HG02938 (cell line): ENCODE data around the gene CTNS.

Experiments used
- ATAC-seq: cut with Tn5 transposase; IDR thresholded peaks from one replicate; pipeline ENCODE4 v1.9.1; 2021; ENCODE audit warnings: mild to moderate bottlenecking, moderate library complexity; ENCODE audit not compliant: unreplicated experiment

CTNS gene

DNA sequence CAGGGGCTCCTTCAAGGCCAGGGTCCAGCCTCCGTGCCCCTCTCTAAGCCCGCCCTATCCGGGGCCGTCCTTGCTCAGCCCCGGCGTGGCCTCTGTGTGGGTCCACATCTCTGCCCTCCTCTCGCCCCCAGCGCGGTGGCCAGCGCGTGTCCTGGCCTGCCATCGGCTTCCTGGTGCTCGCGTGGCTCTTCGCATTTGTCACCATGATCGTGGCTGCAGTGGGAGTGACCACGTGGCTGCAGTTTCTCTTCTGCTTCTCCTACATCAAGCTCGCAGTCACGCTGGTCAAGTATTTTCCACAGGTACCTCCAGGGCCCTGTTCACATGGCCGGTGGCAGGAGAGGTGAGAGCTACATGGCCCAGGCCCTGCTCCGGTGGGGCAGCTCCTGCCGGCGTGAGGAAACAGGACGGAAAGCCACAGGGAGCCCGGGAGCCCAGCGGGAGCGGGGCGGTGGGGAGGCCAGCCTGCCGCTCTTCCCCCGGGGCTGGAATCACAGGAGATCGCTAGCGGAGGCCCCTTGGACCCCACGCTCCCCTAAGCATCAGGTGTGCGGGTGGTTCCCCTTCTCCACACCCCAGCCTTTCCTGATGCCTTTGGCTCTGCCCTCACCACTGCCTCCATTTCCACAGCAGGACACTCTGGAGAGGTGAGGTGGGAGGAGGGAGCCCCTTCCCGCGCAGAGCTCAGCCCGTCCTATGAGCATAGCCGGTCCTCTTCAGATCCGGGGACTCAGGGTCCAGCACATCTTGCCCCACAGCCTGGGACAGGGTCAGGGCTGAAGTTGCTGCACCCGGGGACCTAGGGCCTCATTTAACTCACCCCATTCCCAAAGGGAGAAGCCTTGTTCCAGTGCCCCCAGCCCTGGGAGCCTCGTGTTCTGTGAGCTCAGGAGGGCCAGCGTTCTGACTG is 21.6 kb downstream of the CTNS start:
- no peak for ATAC-seq

DNA sequence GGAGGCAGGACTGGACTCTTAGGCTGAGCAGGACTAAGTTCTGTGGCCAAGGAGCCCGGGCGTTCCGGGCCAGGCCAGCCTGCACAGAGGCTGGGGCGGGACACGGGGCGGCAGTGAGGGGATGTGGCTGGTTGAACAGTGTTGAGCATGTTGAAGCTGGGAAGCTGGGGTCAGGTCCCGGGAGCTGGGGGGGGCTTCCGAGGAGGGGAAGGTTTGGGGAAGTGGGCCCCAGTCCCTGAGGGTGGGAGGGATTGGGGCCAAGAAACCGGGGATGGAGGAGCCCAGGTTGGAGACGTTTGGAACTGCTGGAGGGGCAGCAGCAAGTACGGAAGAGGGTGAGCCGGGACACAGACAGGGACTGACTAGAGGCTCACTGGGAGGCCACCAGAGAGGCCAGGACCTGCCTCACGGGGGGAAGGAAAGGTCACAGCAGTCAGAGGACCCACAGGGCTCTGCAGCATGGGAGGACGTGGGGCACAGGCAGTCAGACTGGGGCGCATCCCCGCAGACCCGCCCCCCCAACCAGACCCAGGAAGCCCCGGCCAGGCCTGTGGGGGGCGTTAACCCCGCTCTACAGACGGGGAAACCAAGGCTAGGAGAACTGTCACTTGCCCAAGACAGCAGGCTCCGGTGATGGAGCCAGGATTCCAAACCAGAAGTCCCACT is 22.4 kb downstream of the CTNS start:
- ATAC-seq: no peak

DNA sequence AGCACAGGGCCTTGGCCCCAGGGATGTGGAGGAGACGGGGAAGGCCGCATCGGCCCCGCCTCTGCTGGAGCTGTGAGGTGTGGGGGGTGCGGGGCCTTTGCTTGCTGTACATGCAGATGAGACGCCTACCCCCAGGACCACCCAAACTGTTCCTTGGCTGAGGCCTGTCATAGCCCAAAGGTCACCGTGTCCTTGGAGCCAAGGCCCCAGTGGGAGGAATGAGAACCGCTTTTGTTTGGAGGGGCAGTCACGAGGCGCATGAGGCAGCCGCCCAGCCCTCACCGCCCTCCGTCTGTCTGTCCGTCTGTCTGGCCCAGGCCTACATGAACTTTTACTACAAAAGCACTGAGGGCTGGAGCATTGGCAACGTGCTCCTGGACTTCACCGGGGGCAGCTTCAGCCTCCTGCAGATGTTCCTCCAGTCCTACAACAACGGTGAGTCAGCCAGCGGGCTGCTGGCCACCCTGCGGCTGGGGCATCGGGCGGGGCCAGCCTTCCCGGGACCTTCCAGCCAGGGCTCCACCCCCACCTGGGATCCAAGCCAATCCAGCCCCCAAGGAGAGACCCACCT is 23.1 kb downstream of the CTNS start:
- ATAC-seq: no peak

DNA sequence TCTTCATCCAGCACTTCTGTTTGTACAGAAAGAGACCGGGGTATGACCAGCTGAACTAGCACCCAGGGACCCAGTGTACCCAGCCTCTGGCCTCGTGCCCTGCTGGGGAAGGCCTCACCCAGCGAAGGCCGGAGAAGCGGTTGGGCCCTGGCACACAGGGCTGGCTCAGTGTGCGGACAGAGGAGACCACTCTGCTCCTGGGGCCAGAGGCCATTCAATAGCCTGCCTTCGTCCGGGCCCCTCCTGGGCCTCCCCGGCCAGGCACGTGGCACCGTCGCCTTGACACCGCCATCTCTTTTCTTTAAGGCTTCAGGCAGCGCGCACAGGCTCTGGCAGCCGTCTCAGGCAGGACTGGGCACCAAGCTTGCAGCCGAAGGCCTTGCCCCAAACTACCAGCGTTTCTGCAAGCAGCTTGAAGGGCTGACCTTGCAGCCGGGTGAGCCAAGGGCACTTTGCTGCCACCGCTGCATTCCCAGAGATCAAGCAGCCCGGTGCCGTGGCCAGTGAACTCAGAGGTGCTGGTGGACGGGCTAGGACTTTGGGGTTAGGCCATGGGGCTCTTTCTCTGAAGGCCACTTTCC is 23.8 kb downstream of the CTNS start:
- ATAC-seq: no peak

DNA sequence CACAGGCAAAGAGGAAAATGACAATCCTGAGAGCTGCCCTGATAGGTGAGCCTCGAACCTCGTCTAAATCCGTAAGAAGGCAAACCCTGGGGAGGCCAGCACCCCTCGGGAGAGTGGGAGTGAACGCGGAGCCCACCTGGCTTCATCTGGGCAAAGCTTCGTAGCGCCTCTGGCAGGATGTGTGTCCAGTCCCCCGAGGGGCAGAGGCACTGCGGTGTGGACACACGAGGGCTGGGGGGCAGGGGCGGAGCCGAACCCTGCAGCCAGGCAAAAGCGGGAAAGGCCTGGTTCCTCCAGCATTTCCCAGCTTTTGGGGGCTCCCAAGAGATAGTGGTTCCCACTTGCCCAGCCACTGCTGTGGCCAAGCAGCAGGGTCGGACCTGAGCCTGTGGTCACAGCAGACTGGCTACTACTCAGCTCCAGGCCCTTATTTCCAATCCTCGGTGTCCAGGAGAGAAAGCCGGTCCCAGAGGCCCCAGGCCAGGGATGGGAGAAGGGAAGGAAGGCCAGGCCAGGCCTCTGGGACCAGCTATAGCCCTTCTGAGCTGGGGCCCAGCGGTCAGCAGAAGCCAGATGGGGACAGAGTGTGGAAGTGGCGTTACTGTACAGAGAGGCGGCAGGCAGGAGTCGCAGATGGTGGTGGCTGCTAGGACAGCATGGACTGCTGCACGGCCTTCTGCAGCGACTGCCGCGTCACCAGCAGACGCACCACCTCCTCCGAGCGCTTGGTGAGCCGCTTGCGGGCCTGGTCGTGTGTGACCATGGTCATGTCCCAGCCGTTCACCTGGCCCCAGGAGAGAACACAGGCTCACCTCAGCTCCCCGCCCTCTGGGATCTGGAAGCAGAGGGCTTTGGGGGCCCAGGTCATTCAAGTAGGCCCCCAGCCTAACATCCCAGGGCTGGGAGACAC is 26.8 kb downstream of the CTNS start:
- no peak for ATAC-seq

DNA sequence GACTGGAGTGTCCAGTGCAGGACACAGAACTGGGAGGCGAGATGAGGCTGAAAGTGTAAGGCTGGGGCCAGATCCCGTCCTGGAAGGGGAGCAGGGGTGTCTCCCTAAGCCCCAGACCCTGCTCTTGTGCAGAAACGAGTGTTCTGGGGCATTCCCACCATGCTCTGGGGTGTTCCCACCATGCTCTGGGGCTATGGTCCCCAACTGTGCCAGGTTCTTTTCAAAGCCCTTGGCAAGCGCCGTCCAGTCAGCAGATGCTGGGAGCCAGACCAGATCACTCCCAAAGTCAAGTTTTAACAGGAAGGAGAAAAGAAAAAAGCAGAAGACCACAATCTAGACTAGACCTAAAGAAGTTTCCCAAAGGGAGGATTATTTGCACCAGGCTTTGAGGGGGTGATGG is 29.3 kb downstream of the CTNS start:
- no peak for ATAC-seq

DNA sequence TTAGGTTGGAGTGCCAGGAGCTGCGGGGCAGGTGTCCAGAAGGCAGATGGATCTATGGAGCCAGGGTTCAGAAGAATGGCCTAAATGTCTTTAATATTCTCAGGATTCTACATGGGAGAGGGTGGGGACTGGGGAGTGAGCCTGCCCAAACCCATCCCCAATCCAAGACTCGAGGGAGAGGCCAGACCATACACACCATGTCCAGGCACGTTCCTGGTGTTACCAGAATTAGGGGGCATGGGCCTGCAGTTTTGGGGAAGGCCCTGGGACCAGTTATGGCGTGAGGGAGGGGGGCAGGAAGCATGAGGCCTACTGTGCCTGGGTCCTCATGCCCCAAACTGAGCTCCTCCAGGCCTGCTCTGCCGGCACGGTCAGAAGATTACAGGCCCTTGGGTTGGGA is 30.0 kb downstream of the CTNS start:
- ATAC-seq: no peak

DNA sequence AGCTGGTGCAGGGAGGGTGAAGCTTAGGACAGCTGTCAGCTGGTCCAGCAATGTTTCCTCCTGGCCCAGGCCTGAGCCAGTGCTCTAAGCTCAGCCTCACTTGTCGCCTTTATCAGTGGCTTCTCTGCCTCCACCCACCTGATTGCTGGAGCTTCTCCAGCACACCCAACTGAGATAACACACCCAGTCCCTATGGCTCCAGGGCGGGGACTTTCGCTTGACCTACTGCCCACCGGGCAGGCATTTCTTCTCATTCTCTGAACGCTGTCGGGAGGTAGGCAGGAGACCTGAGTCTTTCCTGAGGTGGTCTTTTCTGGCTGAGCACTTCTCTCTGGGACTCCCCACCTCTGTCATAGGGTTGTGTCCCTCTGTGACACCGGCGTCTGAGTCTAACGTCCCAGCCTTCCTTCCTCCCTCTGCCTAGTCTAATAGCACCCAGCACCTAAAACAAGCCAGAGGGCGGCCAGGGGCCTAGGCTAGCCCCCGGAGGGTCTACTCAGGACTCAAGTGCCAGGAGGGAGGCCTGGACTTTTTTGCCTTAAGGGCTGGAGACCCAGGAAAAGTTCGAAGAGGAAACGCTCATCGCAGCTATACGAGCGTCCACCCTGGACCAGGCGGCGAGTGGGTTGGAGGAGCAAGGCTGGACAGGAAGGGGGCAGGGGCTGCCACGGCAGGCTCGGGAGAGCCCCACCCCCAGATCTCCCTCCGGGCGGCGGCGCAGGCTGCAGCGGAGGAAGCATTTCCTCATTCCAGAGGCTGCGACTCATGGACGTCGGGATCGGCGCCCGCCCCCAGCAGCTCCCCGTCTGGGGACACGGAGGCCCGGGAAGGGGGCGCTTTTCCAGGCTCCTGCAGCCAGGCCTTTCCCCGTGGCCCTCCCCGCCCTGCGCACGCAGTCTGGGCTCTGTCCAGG is 31.1 kb downstream of the CTNS start:
- peak; percentile 7 for ATAC-seq

DNA sequence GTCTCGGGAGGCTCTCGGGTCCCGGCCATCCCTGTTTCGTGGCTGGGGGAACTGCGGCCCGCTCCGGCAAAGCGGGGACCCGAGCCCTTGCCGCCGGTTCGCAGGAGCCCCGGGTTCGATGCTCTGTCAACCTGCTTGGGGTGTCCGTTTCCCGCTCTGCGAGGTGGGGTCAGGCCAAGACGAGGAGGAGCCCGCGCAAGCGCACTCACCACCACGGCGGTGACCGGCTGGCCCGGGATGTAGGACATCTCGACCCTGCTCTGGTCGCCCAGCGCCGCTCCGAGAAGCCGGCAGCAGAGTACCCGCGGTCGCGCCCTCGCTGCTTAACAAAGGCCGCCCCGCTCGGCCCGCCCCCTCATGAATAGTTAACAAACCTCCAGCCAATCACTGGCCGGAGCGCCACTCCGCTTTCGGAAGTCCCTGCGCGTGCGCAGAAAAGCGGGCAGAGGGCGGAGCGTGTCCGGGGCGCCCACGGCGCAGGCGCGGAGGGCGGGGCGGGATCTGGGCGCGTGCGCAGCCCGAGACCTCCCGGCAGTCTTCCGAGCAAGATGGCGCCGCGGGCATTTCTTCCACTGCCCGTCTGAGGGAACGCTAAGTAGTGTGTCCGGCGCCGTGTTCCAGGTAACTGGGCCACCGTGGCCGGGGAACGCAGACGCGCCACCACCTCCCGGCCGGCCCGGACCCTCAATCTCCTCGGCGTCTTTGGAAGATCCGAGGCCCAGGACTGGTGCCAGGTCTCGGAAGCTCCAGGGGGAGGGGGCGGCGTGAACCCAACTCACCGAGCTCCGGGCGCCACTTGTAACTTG is 31.9 kb downstream of the CTNS start, which contains the start of the genes EMC6 and TAX1BP3:
EMC6 (plus strand) TSS at position 534 of the 806 bp plus-strand sequence. CDS start 335 bp downstream, outside the sequence.
TAX1BP3 (minus strand) TSS at position 300 of the 806 bp plus-strand sequence; CDS start at position 248, 52 bp downstream.
- ATAC-seq: peak; percentile 86

DNA sequence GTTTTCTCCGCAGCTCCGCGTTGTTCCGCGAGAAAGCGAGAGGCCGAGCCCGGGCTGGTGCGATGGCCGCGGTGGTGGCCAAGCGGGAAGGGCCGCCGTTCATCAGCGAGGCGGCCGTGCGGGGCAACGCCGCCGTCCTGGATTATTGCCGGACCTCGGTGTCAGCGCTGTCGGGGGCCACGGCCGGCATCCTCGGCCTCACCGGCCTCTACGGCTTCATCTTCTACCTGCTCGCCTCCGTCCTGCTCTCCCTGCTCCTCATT is 32.5 kb downstream of the CTNS start:
- ATAC-seq: no peak

DNA sequence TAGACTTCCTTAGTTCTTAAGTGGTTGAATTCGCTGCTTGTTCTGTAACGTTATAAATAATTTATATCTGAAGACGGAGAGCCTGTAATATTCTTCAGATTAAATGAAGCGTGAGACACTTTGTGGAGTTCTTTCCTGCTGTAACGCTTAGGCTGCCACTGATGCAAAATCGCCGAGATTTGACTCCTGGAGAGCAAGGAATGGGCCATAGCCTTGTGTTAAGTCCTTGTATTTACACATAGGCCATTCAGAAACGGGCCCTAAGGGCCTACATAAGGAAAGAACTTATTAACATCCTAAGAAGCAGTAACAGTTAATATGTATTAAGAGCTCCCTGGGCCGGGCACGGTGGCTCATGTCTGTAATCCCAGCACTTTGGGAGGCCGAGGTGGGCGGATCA is 33.0 kb downstream of the CTNS start:
- no peak for ATAC-seq

DNA sequence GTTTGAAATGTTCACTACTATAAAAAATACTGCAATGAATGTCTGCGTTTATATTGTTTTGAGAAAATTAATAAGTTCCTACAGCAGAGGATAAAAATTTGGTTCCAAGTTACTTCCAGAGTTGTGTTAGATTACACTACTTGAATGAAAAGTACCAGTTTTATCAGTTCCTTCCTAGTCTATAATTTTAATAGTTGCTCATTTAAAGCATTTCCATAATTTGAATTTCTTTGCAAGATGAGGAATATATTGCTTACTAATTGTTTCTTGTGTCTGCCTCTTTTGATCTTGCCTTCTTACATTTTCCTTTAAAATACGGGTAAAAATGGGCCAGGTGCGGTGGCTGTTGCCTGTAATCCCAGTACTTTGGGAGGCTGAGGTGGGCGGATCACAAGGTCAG is 36.0 kb downstream of the CTNS start:
- ATAC-seq: no peak

DNA sequence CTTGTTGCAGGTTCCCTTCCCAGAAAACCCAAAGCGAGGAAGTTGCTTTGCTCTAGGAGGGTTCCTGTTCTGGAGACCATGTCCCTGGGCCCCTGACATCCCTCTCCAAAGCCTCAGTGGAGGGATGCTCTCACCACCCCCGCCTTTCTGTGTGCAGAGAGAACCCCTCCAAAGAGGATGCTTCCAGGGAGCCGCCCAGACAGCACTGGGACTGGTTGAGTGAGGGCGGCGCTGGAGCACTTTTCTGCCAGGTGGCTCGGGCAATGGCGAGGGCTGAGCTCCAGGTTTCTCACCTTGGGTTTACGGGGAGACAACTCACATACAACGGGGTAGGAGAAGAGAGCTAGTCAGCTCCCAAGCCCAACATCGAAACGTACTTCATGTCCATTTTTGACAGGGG is 39.3 kb downstream of the CTNS start:
- ATAC-seq: no peak

DNA sequence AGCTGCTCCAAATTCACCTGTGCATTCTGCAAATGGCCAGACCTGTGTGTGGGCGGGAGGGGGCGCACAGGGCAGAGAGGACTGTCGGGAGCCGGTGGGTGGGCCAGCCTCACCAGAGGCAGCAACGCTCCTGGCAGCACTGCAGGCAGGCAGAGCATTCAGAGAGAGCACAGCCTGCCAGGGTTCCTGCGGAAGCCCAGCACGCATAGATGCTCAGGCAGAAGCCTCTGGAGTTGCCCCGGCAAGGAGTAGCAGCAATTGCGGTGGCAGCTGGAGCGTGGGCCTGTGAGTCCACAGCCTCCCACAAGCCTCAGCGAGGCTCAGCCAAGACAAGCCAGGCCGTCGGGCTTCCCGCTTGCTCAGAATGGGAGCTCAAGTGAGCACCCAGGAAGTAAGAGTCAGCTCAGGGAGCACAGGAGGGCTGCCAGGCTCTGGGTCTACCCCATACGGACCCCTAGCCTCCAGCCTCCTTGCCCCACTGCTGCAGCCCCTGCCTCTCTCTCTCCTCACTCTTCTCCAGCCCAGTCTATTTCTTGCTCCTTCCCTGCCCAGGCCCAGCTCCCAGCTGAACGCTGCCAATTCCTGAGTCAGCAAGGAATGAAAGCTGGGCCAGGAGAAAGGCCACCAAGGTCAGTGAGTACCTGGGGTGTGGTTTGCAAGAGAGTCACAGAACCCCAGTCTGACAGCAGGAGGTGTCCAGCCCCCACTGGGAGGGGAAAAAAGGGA is 41.7 kb downstream of the CTNS start:
- no peak for ATAC-seq

DNA sequence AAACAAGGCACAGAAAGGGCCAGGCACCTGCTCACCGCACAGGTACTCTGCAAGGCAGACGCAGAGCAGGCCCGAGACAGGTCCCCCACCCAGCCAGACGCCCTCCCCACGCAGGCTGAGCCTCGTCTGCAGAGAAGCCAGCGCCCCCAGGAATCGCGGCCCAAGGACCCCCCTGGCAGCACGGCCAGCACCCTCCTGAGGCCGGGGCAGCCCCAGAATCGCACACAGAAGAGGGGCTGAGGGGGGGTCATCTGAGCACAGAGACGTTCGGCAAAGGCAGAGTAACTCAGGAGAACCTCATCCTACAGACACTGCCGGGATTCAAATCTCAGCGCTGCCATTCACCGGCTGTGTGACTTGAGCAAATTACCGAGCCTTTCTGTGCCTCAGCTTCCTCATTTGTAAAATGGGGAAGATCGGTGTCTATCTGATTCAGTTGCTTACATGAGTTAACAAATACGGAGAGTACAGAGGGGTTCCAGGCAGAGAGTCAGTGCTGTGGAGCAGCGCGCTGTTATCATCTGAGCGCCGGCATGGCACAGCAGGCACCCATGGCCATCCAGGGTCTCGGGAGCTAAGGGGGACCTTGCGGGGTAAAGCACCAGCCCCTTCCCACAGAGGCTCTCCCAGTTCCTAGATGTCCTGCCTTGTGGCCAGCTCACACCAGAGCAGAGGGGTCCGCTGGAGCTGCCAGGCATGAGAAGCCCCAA is 42.4 kb downstream of the CTNS start:
- no peak for ATAC-seq

DNA sequence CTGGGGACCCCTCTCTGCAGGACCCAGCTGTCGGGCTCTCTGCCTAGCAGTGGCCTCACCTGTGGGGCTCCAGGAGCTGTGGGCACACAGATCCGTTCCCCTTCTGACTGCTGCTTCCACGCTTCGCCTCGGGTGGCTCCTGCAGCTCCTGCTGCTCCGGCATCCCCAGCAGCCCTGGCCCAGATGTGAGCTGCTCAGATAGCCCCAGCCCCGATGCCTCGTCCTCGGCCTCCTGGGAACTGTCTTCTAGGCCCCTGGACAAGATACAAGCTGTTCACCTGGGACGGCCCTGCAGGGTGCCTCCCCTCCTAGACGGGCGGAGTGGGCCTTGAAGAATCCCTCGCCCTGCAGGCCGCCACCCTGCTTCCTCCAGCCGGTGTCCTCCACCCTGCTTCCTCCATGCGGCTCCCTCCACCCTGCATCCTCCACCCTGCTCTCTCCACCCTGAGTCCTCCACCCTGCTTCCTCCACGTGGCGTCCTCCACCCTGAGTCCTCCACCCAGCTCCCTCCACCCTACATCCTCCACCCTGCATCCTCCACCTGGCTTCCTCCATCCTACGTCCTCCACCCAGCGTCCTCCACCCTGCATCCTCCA is 43.1 kb downstream of the CTNS start:
- ATAC-seq: no peak

DNA sequence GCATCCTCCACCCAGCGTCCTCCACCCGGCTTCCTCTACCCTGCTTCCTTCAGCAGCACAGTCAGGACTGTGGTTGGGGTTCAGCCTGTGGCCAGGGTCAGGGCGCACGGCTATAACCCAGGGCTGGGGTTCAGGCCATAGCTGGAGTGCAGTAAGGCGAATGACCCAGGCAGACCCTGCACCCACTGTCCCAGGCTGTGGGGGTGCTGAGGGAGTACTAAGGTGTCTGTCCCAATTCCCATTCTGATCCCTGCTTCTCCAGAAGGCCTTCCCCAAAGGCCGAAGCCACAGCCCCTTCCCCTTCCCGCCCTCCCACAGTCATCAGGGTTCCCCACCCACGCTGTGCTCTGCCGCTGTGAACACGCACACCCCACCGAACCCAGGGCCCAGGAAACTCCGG is 44.5 kb downstream of the CTNS start:
- no peak for ATAC-seq
